BLaER1 treated with 17β-estradiol and CSF1 and Interleukin-3, amounts not matched to agents 10 nM and 100 nM (cell line): ENCODE data around the gene IGSF6.

Experiments
- H3K27ac ChIP-seq, 11 experiments: shearing (Covaris generic); formaldehyde crosslinking; 2 replicates each; pipeline ENCODE4 v1.8.1; 2022
- H3K27me3 ChIP-seq, 11 experiments: shearing (Covaris generic); formaldehyde crosslinking; 2 replicates each; pipeline ENCODE4 v1.8.1; 2022
- H3K36me3 ChIP-seq, 11 experiments: shearing (Covaris generic); formaldehyde crosslinking; 2 replicates each; pipeline ENCODE4 v1.8.1; 2022
- H3K4me1 ChIP-seq, 10 experiments: shearing (Covaris generic); formaldehyde crosslinking; 2 replicates each; pipeline ENCODE4 v1.8.1; 2022
- H3K4me2 ChIP-seq, 11 experiments: shearing (Covaris generic); formaldehyde crosslinking; 2 replicates each; pipeline ENCODE4 v1.8.1; 2022
- H3K4me3 ChIP-seq, 10 experiments: shearing (Covaris generic); formaldehyde crosslinking; 2 replicates each; pipeline ENCODE4 v1.8.1; 2022
- H3K9ac ChIP-seq, 11 experiments: shearing (Covaris generic); formaldehyde crosslinking; 2 replicates each; pipeline ENCODE4 v1.8.1; 2022
- H3K9me3 ChIP-seq, 11 experiments: shearing (Covaris generic); formaldehyde crosslinking; replicated peaks in 1 of 11; 2 replicates each; pipeline ENCODE4 v1.8.1; 2022
- H4K20me1 ChIP-seq, 11 experiments: shearing (Covaris generic); formaldehyde crosslinking; 2 replicates each; pipeline ENCODE4 v1.8.1; 2022
- Cebpa-rat ChIP-seq, 11 experiments: shearing (Covaris generic); IDR thresholded peaks; 2 replicates each; pipeline ENCODE4 v1.8.1; 2022

IGSF6 gene

GRCh38 chr16:21590796-21591195, 61.6 kb downstream of the IGSF6 start:
- TF ChIP-seq Cebpa-rat (IDR thresholded peaks at IDR 0.05), result no peak; a peak in 2 of 22 replicates
- H3K4me2 ChIP-seq, result peak overlapping the region; percentile 50 to 93 (median 83)
- peak overlapping the region; percentile 55 to 86 (median 79); a peak in 21 of 22 replicates for H3K9ac ChIP-seq

GRCh38 chr16:21590287-21590686, 62.1 kb downstream of the IGSF6 start:
- Histone ChIP-seq H3K4me2 (peak overlapping the region; percentile 50 to 93 (median 82)), H3K4me1 (peaks cover 22 to 98% (median 78%) of the 10 kb centered on the region in 10 experiments), H3K27ac (peak overlapping the region; percentile 75 to 97 (median 93)), H3K27me3 (no peaks in the 10 kb centered on the region), H3K9me3 (no peaks in the 10 kb centered on the region), H3K36me3 (no peaks in the 10 kb centered on the region), H3K4me3 (peak overlapping the region in 6 of 10 experiments; percentile 1 to 26 (median 20); a peak in 5 of 20 replicates), H4K20me1 (no peaks in the 10 kb centered on the region), H3K9ac (peak overlapping the region; percentile 58 to 86 (median 79); a peak in 21 of 22 replicates)
- peak in 4 of 11 experiments; percentile 45 to 93 (median 68); a peak in 7 of 22 replicates for TF ChIP-seq Cebpa-rat (IDR thresholded peaks at IDR 0.05)

More at GRCh38 chr16:21590796-21591195, 61.6 kb downstream of the IGSF6 start:
- peaks cover 22 to 98% (median 80%) of the 10 kb centered on the region in 10 experiments for H3K4me1 ChIP-seq
- peak overlapping the region; percentile 75 to 97 (median 93); a peak in 21 of 22 replicates for H3K27ac ChIP-seq
- H4K20me1 ChIP-seq, result no peaks in the 10 kb centered on the region
- H3K4me3 ChIP-seq, result peak overlapping the region in 2 of 10 experiments; percentile 12 to 18; a peak in 3 of 20 replicates
- H3K27me3 ChIP-seq, result no peaks in the 10 kb centered on the region
- H3K9me3 ChIP-seq, result no peaks in the 10 kb centered on the region
- no peaks in the 10 kb centered on the region for H3K36me3 ChIP-seq

- peak overlapping the region; percentile 58 to 86 (median 79) for H3K9ac ChIP-seq
- peak overlapping the region in 6 of 10 experiments; percentile 1 to 26 (median 20); a peak in 5 of 20 replicates for H3K4me3 ChIP-seq
- H3K36me3 ChIP-seq, result no peaks in the 10 kb centered on the region
- no peaks in the 10 kb centered on the region for H4K20me1 ChIP-seq
- H3K4me2 ChIP-seq, result peak overlapping the region; percentile 50 to 93 (median 82)
- peaks cover 22 to 98% (median 78%) of the 10 kb centered on the region in 10 experiments for H3K4me1 ChIP-seq
- no peaks in the 10 kb centered on the region for H3K9me3 ChIP-seq
- TF ChIP-seq Cebpa-rat (IDR thresholded peaks at IDR 0.05), result no peak
- H3K27me3 ChIP-seq, result no peaks in the 10 kb centered on the region
- peak overlapping the region; percentile 75 to 97 (median 93) for H3K27ac ChIP-seq
Observed at GRCh38 chr16:21589551-21589950, 62.9 kb downstream of the IGSF6 start.
